ENCODE results near the gene ABCB4.

DNA sequence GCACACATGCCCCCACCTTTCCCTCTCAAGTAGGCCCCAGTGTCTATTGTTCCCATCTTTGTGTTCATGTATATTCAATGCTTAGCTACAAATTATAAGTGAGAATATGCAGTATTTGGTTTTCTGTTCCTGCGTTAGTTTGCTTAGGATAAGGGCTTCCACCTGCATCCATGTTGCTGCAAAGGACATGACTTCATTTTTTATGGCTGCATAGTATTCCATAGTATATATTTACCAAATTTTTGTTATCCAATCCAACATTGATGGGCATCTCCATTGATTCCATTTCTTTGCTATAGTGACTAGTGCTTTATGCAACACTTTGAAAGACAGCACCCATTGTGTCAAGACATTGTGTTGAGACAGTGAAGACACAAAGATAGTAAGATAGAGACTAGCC lies 19.0 kb upstream of the ABCB4 start:
- TF ChIP-seq, protein P1, sequence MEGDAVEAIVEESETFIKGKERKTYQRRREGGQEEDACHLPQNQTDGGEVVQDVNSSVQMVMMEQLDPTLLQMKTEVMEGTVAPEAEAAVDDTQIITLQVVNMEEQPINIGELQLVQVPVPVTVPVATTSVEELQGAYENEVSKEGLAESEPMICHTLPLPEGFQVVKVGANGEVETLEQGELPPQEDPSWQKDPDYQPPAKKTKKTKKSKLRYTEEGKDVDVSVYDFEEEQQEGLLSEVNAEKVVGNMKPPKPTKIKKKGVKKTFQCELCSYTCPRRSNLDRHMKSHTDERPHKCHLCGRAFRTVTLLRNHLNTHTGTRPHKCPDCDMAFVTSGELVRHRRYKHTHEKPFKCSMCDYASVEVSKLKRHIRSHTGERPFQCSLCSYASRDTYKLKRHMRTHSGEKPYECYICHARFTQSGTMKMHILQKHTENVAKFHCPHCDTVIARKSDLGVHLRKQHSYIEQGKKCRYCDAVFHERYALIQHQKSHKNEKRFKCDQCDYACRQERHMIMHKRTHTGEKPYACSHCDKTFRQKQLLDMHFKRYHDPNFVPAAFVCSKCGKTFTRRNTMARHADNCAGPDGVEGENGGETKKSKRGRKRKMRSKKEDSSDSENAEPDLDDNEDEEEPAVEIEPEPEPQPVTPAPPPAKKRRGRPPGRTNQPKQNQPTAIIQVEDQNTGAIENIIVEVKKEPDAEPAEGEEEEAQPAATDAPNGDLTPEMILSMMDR (IDR thresholded peaks at IDR 0.05; ENCODE audit: low read depth, low read length, poor library complexity, severe bottlenecking), result no peak
- TF ChIP-seq EZH2phosphoT487 (IDR thresholded peaks at IDR 0.05; ENCODE audit: borderline replicate concordance, low read length), result no peak

Measured in DOHH2 (cell line).